Esophagus muscularis mucosa (tissue), 4 donors: ENCODE results near the gene UNC13B.

Experiments
- CTCF ChIP-seq, 3 experiments: fragments of 200-600 bp in 2 of 3; fragments of 450-650 bp in 1 of 3; sonication (generic) in 2 of 3; IDR thresholded peaks; one replicate each; pipeline ENCODE4 v1.5.1; 2017 to 2019; ENCODE audit warnings: antibody characterized with exemption in 3 of 3, mild to moderate bottlenecking in 2 of 3, moderate library complexity in 1 of 3
- EP300 ChIP-seq: sonication (generic); formaldehyde crosslinking; IDR thresholded peaks from one replicate; pipeline ENCODE4 v1.6.1; 2017; ENCODE audit warnings: antibody characterized with exemption
- POLR2A ChIP-seq: fragments of 450-650 bp; IDR thresholded peaks from one replicate; pipeline ENCODE4 v1.6.1; 2017; ENCODE audit warnings: antibody characterized with exemption, moderate library complexity, mild to moderate bottlenecking, low read depth
- POLR2AphosphoS5 ChIP-seq, 2 donors: sonication (generic); formaldehyde crosslinking; IDR thresholded peaks; one replicate each; pipeline ENCODE4 v1.6.1; 2017; ENCODE audit warnings: antibody characterized with exemption in 2 of 2

GRCh38 chr9:35395706-35396101, 233.9 kb downstream of the UNC13B start:
- TF ChIP-seq CTCF (IDR thresholded peaks at IDR 0.05) = no peak
- TF ChIP-seq POLR2A = no peak
- TF ChIP-seq POLR2AphosphoS5 (IDR thresholded peaks at IDR 0.05) = no peak
- no peak for TF ChIP-seq EP300
